ENCODE measurements around the gene MSLN.

DNA sequence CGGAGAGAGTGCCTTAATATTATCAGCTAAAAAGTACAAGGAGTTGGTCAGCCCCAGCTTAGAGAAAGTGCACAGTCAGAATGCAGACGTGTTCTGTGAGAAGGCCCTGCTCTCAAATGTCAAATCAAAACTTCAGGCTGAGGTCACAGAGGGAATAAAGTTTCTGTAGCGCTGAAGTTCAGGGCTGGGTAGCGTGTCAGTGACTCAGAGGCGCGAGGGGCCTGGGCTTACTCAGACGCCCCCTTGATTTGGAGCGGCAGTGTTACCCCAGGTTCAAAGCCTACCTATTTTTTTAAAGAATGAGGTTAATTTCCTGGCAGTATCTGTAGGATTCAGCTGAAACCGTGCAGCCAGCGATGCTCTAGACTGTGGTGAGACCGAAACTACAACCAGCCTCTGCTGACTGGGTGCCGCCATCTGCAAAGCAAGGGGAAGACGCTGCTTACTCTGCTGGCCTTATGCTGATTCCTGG is 24.5 kb upstream of the MSLN start:
- TF ChIP-seq, protein P1, sequence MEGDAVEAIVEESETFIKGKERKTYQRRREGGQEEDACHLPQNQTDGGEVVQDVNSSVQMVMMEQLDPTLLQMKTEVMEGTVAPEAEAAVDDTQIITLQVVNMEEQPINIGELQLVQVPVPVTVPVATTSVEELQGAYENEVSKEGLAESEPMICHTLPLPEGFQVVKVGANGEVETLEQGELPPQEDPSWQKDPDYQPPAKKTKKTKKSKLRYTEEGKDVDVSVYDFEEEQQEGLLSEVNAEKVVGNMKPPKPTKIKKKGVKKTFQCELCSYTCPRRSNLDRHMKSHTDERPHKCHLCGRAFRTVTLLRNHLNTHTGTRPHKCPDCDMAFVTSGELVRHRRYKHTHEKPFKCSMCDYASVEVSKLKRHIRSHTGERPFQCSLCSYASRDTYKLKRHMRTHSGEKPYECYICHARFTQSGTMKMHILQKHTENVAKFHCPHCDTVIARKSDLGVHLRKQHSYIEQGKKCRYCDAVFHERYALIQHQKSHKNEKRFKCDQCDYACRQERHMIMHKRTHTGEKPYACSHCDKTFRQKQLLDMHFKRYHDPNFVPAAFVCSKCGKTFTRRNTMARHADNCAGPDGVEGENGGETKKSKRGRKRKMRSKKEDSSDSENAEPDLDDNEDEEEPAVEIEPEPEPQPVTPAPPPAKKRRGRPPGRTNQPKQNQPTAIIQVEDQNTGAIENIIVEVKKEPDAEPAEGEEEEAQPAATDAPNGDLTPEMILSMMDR (optimal IDR thresholded peaks at IDR 0.05 in 1 of 3, IDR thresholded peaks at IDR 0.05 in 1 of 3, conservative IDR thresholded peaks at IDR 0.05 in 1 of 3; ENCODE audit: extremely low read depth in 1 of 3, insufficient read depth in 2 of 3, low read length in 3 of 3), result no peak
- no peak for TF ChIP-seq EZH2 (IDR thresholded peaks at IDR 0.05; ENCODE audit: low read length)
